H9 (cell line): Measurements from ENCODE around the gene UNC45A. TPM values are rescaled to one million over a fixed set of nuclear protein-coding genes. Genes with fewer than 3 reads are reported as not detected.

Experiments
- DNase-seq: peaks from one replicate; pipeline ENCODE4 v3.0.0-alpha.2; 2017
- H2AFZ ChIP-seq: one replicate; pipeline ENCODE4 v1.6.1; 2013; ENCODE audit warnings: mild to moderate bottlenecking, low read length, control low read depth, moderate library complexity
- H2AK5ac ChIP-seq: 2 replicates; pipeline ENCODE4 v1.6.1; 2013; ENCODE audit warnings: low read length, control low read depth, mixed read lengths; ENCODE audit not compliant: insufficient read length
- H2BK120ac ChIP-seq: one replicate; pipeline ENCODE4 v1.6.1; 2013; ENCODE audit warnings: low read depth, mild to moderate bottlenecking, low read length, control low read depth, inconsistent platforms; ENCODE audit not compliant: poor library complexity, severe bottlenecking
- H2BK12ac ChIP-seq: 2 replicates; pipeline ENCODE4 v1.6.1; 2013; ENCODE audit warnings: low read length, control low read depth, mixed read lengths, low read depth; ENCODE audit not compliant: insufficient read length
- H2BK15ac ChIP-seq: 2 replicates; pipeline ENCODE4 v1.6.1; 2013; ENCODE audit warnings: low read depth, low read length, control low read depth
- H2BK20ac ChIP-seq: one replicate; pipeline ENCODE4 v1.6.1; 2013; ENCODE audit warnings: low read depth, mild to moderate bottlenecking, low read length, control low read depth, inconsistent platforms; ENCODE audit not compliant: poor library complexity, severe bottlenecking
- H2BK5ac ChIP-seq: 2 replicates; pipeline ENCODE4 v1.6.1; 2013; ENCODE audit warnings: low read length, control low read depth, mixed read lengths; ENCODE audit not compliant: insufficient read length
- H3K14ac ChIP-seq: 2 replicates; pipeline ENCODE4 v1.6.1; 2013; ENCODE audit warnings: low read length, control low read depth; ENCODE audit not compliant: insufficient read depth
- H3K18ac ChIP-seq: 2 replicates; pipeline ENCODE4 v1.6.1; 2013; ENCODE audit warnings: low read depth, mild to moderate bottlenecking, mixed read lengths, low read length, control low read depth; ENCODE audit not compliant: insufficient read length
- H3K23ac ChIP-seq: 2 replicates; pipeline ENCODE4 v1.6.1; 2013; ENCODE audit warnings: low read length, control low read depth, mixed read lengths, low read depth; ENCODE audit not compliant: insufficient read length
- H3K23me2 ChIP-seq: 2 replicates; pipeline ENCODE4 v1.6.1; 2013; ENCODE audit warnings: low read depth, mild to moderate bottlenecking, mixed read lengths, low read length, control low read depth; ENCODE audit not compliant: insufficient read length, poor library complexity, severe bottlenecking
- H3K27ac ChIP-seq: 2 replicates; pipeline ENCODE4 v1.5.1; 2013; ENCODE audit warnings: low read length, control low read depth, mixed read lengths, low read depth; ENCODE audit not compliant: insufficient read length
- H3K27me3 ChIP-seq: 2 replicates; pipeline ENCODE4 v1.6.1; 2013; ENCODE audit warnings: low read length, control low read depth, inconsistent platforms; ENCODE audit not compliant: insufficient read depth
- H3K4ac ChIP-seq: 2 replicates; pipeline ENCODE4 v1.6.1; 2013; ENCODE audit warnings: low read depth, mild to moderate bottlenecking, control low read depth, inconsistent platforms, low read length, moderate library complexity
- H3K4me1 ChIP-seq: 2 replicates; pipeline ENCODE4 v1.6.1; 2013; ENCODE audit warnings: low read length, control low read depth, inconsistent platforms; ENCODE audit not compliant: insufficient read depth
- H3K4me2 ChIP-seq: 2 replicates; pipeline ENCODE4 v1.6.1; 2013; ENCODE audit warnings: low read length, control low read depth, mixed read lengths; ENCODE audit not compliant: insufficient read length, insufficient read depth
- H3K56ac ChIP-seq: 2 replicates; pipeline ENCODE4 v1.6.1; 2013; ENCODE audit warnings: low read depth, mild to moderate bottlenecking, mixed read lengths, low read length, control low read depth; ENCODE audit not compliant: insufficient read length
- H3K79me1 ChIP-seq: 2 replicates; pipeline ENCODE4 v1.6.1; 2013; ENCODE audit warnings: low read depth, mild to moderate bottlenecking, moderate library complexity, low read length, control low read depth, inconsistent platforms; ENCODE audit not compliant: insufficient read depth, poor library complexity, severe bottlenecking
- H3K79me2 ChIP-seq: 2 replicates; pipeline ENCODE4 v1.6.1; 2013; ENCODE audit warnings: low read length, control low read depth, inconsistent platforms; ENCODE audit not compliant: insufficient read depth
- H3K9ac ChIP-seq: 2 replicates; pipeline ENCODE4 v1.6.1; 2013; ENCODE audit warnings: low read length, control low read depth, mixed read lengths; ENCODE audit not compliant: insufficient read length; ENCODE audit errors: extremely low read depth
- H3K9me3 ChIP-seq: one replicate; pipeline ENCODE4 v1.6.1; 2013; ENCODE audit warnings: low read depth, low read length, inconsistent platforms; ENCODE audit not compliant: control insufficient read depth
- H3T11ph ChIP-seq: one replicate; pipeline ENCODE4 v1.6.1; 2013; ENCODE audit warnings: mild to moderate bottlenecking, low read length, control low read depth, inconsistent platforms
- H4K20me1 ChIP-seq: one replicate; pipeline ENCODE4 v1.6.1; 2013; ENCODE audit not compliant: control insufficient read depth, insufficient read length, insufficient read depth
- H4K5ac ChIP-seq: 2 replicates; pipeline ENCODE4 v1.6.1; 2013; ENCODE audit warnings: low read depth, mild to moderate bottlenecking, mixed read lengths, low read length, control low read depth; ENCODE audit not compliant: insufficient read length
- H4K8ac ChIP-seq: replicated peaks from 2 replicates; pipeline ENCODE4 v1.6.1; 2013; ENCODE audit warnings: low read length, control low read depth, mixed read lengths, low read depth; ENCODE audit not compliant: insufficient read length
- H4K91ac ChIP-seq: 2 replicates; pipeline ENCODE4 v1.6.1; 2013; ENCODE audit warnings: low read depth, mild to moderate bottlenecking, moderate library complexity, mixed read lengths, low read length, control low read depth; ENCODE audit not compliant: insufficient read length
- H3K27ac Mint-ChIP-seq, 3 experiments: 2 replicates in 2 of 3; 3 replicates in 1 of 3; pipeline ENCODE4 v1.8.0; 2020 to 2021; ENCODE audit warnings: mixed read lengths in 3 of 3, mild to moderate bottlenecking in 1 of 3, moderate library complexity in 1 of 3
- H3K27me3 Mint-ChIP-seq: 2 replicates; pipeline ENCODE4 v1.8.0; 2021; ENCODE audit warnings: low read depth, mild to moderate bottlenecking, moderate library complexity, mixed read lengths
- H3K36me3 Mint-ChIP-seq, 3 experiments: 2 replicates in 2 of 3; 3 replicates in 1 of 3; pipeline ENCODE4 v1.8.0; 2020 to 2021; ENCODE audit warnings: low read depth in 3 of 3, mixed read lengths in 3 of 3; ENCODE audit not compliant: insufficient read depth in 1 of 3
- H3K4me1 Mint-ChIP-seq, 2 experiments: 2 replicates each; pipeline ENCODE4 v1.8.0; 2020; ENCODE audit warnings: mixed read lengths in 2 of 2
- H3K4me3 Mint-ChIP-seq, 2 experiments: 2 replicates in 1 of 2; 3 replicates in 1 of 2; pipeline ENCODE4 v1.8.0; 2020 to 2021; ENCODE audit warnings: mild to moderate bottlenecking in 2 of 2, mixed read lengths in 2 of 2, moderate library complexity in 1 of 2
- H3K9me3 Mint-ChIP-seq, 2 experiments: 2 replicates in 1 of 2; 3 replicates in 1 of 2; pipeline ENCODE4 v1.8.0; 2020; ENCODE audit warnings: mild to moderate bottlenecking in 2 of 2, mixed read lengths in 2 of 2, moderate library complexity in 1 of 2
- WGBS: extraction: QIAGEN DNeasy Blood & Tissue Kit; methylation state at CpG from one replicate; pipeline ENCODE4 v1.1.7; 2013; ENCODE audit warnings: missing lambda C conversion rate, low lambda C conversion rate, mixed read lengths; ENCODE audit not compliant: insufficient read length; ENCODE audit errors: extremely low coverage; 5-methylcytosine and 5-hydroxymethylcytosine counted together
- total RNA-seq: library from RNA; stranded (reverse); gene quantifications from 2 replicates; pipeline ENCODE4 v1.2.1, GENCODE V29; 2021
- TF ChIP-seq, protein P1 (sequence below): fragments of 200-600 bp; sonication (generic); conservative IDR thresholded peaks from 3 replicates; pipeline ENCODE4 v1.8.0; 2021; ENCODE audit warnings: antibody characterized with exemption, mild to moderate bottlenecking

The UNC45A gene
- total RNA-seq, 1 experiment from 2014 or later, result 84.6 TPM

DNA sequence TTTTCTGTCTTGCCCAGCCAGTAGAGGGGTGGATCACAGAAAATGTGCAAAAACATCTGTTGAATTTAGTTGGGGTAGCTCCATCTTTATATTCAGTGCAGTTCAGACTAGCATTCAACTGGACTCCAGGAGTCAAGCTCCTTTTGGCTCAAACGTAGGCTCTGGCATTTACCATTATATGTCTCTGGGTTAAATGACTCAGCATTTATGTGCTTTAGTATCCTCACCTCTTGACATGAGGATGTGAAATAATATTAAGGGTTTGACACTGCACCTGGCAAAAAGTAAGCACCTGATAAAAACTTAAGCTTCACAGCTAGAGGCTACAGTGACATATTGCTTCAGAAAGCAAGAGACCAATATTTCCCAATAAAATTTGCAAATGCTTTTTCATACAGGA, 44.5 kb downstream of the UNC45A start:
- no peak for DNase-seq
- no peaks in the 10 kb centered on the region for H3K4me1 Mint-ChIP-seq
- Histone ChIP-seq H3T11ph (no peak overlapping the region), H3K56ac (no peak overlapping the region), H3K18ac (no peak overlapping the region), H3K9me3 (no peaks in the 10 kb centered on the region), H2BK20ac (no peak overlapping the region), H3K23me2 (no peaks in the 10 kb centered on the region), H3K23ac (no peak overlapping the region), H3K79me1 (peaks cover 7% of the 10 kb centered on the region), H2BK5ac (no peak overlapping the region), H2BK12ac (no peak overlapping the region), H2BK15ac (no peak overlapping the region), H2AFZ (no peak overlapping the region), H4K8ac (no peak overlapping the region), H3K4ac (no peak overlapping the region), H3K9ac (no peak overlapping the region), H2BK120ac (no peak overlapping the region), H4K5ac (no peak overlapping the region), H3K4me2 (no peak overlapping the region), H4K20me1 (no peaks in the 10 kb centered on the region), H3K79me2 (no peaks in the 10 kb centered on the region; the same call in 1 of the 2 replicates), H3K14ac (no peak overlapping the region), H4K91ac (no peak overlapping the region), H3K27ac (no peak overlapping the region), H3K4me1 (no peaks in the 10 kb centered on the region), H2AK5ac (no peak overlapping the region), H3K27me3 (no peaks in the 10 kb centered on the region)
- H3K27ac Mint-ChIP-seq, result no peak overlapping the region
- H3K9me3 Mint-ChIP-seq, result no peaks in the 10 kb centered on the region
- no peaks in the 10 kb centered on the region; the same call in 1 of the 2 replicates for H3K27me3 Mint-ChIP-seq
- peaks cover 66 to 94% (median 94%) of the 10 kb centered on the region in 3 experiments for H3K36me3 Mint-ChIP-seq
- no peak overlapping the region for H3K4me3 Mint-ChIP-seq
- WGBS, result no CpG with 5 or more reads among the region's 1 CpG
- TF ChIP-seq, protein P1, sequence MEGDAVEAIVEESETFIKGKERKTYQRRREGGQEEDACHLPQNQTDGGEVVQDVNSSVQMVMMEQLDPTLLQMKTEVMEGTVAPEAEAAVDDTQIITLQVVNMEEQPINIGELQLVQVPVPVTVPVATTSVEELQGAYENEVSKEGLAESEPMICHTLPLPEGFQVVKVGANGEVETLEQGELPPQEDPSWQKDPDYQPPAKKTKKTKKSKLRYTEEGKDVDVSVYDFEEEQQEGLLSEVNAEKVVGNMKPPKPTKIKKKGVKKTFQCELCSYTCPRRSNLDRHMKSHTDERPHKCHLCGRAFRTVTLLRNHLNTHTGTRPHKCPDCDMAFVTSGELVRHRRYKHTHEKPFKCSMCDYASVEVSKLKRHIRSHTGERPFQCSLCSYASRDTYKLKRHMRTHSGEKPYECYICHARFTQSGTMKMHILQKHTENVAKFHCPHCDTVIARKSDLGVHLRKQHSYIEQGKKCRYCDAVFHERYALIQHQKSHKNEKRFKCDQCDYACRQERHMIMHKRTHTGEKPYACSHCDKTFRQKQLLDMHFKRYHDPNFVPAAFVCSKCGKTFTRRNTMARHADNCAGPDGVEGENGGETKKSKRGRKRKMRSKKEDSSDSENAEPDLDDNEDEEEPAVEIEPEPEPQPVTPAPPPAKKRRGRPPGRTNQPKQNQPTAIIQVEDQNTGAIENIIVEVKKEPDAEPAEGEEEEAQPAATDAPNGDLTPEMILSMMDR, result no peak
